Measurements from ENCODE around the gene GRIA4.

DNA sequence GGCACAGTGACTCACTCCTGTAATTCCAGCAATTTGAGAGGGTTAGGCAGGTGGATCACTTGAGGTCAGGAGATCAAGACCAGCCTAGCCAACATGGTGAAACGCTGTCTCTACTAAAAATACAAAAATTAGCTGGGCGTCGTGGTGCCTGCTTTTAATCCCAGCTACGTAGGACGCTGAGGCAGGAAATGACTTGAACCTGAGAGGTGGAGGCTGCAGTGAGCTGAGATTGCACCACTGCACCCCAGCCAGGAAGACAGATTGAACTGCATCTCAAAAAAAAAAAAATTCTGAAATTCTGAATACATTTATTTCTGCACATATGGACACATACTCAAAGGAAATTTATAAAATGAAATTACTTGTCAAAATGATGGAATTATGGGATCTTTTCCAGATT lies 103.2 kb downstream of the GRIA4 start:
- TF ChIP-seq, protein P1, sequence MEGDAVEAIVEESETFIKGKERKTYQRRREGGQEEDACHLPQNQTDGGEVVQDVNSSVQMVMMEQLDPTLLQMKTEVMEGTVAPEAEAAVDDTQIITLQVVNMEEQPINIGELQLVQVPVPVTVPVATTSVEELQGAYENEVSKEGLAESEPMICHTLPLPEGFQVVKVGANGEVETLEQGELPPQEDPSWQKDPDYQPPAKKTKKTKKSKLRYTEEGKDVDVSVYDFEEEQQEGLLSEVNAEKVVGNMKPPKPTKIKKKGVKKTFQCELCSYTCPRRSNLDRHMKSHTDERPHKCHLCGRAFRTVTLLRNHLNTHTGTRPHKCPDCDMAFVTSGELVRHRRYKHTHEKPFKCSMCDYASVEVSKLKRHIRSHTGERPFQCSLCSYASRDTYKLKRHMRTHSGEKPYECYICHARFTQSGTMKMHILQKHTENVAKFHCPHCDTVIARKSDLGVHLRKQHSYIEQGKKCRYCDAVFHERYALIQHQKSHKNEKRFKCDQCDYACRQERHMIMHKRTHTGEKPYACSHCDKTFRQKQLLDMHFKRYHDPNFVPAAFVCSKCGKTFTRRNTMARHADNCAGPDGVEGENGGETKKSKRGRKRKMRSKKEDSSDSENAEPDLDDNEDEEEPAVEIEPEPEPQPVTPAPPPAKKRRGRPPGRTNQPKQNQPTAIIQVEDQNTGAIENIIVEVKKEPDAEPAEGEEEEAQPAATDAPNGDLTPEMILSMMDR (IDR thresholded peaks at IDR 0.05; ENCODE audit: low read depth, low read length), result no peak
- no peak for TF ChIP-seq EZH2phosphoT487 (IDR thresholded peaks at IDR 0.05; ENCODE audit: low read depth)
